Midbrain (tissue), 1 donor: ENCODE data around the gene UACA.

Source experiments
- DNase-seq: peaks from one replicate; lab custom pipeline; 2025; lab: John Stamatoyannopoulos, UW

UACA gene

GRCh38 chr15:70783041-70783440 is 19.7 kb upstream of the UACA start:
- DNase-seq: no peak

- no peak for DNase-seq
Observed at GRCh38 chr15:70781236-70781635, 17.9 kb upstream of the UACA start.

DNA sequence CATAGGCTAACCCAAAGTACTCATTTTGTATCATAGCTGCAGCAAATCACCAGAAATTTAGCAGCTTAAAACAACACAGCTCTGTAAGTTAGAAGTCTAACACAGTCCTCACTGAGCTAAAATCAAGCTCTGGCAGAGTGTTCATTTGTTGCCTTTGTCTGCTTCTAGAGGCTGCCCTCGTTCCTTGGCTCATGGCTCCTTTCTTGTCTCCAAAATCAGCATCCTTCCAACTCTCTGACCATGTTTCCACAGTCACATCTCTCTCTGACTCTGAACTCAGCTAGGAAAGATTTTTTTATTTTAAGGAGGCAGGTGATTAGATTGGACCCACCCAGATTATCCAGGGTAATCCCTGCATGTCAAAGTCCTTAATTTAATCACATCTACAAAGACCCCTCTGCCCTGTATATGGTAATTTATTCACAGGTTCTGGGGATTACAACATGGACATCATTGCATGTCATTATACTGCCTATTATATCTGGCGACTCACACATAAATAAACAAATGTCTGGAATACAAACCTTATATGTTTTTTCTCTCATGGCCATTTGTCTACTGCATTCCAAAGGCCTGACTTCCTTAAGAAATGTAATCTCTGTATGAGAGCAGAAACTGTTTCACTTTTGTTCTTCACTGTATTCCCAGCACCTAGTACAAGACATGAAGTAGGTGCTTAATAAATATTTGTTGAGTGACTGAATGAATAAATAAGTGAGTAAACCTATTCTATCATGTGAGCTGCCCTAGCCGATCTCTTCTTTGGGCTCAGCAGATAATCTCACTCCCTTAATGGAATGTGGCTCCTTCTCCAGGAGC is 15.1 kb upstream of the UACA start:
- no peak for DNase-seq

DNA sequence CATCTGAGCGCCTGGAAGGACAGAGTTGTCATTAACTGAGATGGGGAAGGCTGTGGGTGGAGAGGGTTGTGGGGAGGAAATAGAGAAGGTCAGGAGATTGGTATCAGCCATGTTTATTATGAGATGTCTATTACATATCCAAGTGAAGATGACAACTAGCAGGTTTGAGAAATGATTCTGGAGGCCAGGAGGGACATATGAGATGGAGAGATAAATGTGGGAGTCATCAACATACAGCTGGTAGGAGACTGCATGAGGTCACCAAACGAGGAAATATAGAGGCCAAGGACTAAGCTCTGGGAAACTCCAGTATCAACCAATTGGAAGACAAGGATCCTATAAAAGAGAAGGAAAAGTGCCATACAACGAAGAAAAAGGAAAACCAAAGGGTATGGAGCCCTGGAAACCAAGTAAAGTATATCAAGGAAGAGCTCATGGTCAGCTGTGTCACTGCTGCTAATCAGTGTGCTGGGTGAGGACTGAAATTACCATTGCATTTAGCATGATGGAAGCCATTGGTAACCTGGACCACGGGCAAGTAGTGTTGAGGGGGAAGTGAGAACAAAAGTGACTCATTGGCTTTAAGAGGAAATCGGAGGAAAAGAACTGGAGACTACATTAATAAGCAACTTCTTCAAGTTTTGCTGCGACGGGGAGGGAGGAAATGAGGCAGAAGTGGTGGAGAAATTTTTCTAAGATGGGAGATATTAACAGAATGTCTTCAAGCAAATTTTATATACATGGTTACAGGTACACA is 14.0 kb upstream of the UACA start:
- no peak for DNase-seq

GRCh38 chr15:70775160-70775559 is 11.8 kb upstream of the UACA start:
- no peak for DNase-seq

DNA sequence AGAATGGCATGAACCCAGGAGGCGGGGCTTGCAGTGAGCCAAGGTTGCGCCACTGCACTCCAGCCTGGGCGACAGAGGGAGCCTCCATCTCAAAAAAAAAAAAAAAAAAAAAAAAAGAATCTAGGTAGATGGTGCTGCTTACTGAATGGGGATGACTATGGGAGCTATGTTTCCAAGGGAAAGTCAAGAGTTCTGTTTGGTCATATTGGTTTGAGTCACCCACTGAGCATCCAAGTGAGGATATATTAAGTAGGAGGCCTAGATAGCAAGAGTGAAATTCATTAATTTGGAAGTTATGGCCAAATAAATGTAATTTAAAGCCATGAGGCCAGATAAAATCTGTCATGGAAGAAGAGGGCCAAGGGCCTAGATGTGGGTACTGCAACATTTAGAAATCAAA is 9.0 kb upstream of the UACA start:
- DNase-seq: no peak

DNA sequence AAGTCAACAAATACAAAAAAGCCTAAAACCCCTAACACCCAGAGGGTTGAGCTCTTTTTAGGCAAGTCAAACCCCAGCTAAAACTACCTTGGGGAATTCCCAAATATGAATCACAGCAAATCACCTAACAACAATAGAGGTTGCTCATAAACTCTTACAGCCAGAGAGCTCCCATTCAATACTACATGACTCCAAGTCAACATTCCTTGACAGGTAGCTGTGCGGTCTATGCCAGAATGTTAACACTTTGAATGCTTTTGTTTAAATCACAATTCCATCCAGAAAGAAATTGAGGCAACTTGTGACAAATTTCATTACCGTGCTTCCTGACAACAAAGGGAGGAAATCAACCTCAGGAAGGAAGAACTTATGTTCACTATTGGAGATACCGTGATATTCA is 7.5 kb upstream of the UACA start:
- no peak for DNase-seq

DNA sequence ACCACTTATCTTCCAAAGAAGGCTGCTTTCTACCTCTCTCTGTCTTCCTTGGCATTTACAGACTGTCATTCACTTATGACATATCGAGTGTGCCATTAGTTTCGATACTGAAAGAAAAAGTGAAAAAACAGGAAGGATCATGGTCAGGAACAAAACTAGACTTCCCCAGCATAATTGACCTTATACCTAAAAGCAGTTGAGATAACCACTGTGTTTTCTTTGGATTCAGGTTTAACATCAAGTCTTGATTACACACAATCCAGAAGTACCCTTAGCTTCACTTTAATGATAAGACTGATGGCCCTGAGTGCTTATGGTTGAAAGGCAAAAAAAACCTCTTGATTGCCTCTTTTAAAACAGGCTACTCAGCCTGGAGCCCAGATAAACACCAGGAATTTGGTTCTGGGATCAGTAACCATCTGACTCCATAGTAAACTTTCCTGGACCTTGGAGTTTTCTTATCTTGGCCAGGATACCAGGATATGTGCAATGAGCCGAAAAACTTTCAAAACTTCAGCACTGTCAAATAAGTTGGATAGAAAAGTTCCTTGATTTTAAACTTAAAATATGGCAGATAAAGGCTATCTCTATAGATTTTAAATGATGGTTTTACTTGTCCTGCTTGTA is 5.0 kb upstream of the UACA start:
- no peak for DNase-seq

DNA sequence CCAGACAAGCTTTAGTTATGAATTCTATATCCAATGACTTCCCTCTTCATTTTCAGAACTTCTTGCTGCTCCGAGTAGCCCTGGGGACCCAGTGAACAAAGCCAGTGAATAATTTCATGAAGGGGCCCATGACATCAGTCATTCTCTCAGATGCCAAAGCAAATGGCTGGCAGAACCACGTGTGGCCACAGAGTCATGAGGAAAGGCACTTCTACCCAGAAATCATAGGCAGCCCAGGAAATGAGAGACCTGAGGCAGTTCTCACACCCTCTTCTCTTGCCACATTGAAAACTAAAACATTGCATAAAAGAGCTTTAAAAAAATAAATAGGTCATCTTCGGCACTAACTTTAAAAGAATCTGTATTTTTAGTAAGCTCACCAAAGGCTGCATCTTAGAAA is 4.3 kb upstream of the UACA start:
- DNase-seq: no peak

GRCh38 chr15:70766597-70766996 is 3.2 kb upstream of the UACA start:
- no peak for DNase-seq

DNA sequence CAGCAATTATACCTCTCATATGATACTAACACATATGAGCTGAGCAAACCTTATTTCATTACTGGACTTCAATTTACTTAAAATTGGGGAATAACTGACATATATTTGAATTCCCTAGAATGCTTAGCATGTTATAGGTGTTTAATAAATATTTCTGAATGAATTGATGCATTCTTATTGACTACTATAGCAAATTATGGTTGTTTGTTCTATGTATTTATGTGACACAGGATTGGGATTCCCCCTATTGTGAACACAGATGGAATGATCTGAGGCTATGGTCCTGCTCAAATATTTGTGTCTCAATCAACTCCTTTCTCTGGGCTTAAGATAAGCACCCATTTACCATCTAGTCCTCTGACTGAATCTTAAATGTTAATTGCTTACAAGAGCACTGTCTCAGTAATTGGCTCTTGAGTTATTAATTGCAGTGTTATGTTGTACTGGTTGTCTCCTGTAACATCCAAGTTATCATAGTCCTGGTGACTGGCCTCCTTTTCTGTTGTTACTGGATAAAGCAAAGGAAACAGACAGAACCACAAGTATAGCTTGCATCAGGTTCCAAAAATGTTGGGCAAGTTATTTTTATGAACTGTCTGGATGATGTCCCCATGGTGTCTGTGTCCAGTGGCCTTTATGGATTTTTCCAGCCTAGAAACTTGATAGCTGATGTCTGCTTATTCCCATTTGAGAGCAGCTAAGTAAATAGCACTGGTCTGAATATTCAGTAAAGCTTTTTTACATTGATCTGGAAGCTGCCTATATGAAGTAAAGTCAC is 2.3 kb upstream of the UACA start:
- DNase-seq: no peak

GRCh38 chr15:70763950-70764730 is 782 bp upstream of the UACA start:
- no peak for DNase-seq

DNA sequence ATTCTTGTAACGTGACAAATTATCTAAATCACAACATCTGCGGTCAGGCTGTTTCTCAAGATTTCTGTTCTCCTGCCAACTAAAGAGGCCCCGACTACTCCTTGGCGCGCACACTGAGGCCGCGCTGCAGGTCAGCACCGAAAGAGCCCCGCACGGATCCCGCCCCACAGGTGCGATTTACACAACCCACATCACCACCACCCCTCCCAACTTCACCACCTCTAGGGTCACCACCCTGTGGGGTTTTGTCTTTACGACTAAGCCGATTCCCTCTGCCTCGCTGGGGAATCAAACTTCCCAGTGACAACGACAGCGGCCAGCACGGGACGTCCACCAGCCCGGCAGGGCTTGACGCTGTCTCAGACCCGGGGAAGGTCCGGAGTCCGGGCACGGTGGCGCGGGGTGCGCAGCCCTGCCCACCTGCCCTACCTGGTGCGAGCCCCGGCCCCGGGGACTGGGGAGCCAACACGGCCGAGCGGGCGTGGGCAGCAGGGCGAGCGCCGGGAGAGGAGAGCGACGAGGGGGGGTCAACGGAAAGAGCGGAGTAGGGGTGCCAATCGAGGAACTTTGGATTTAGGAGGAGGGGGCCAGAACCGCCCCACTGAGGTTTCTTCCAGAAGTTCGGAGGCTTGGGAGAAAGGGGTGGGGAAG is 764 bp downstream of the UACA start:
- no peak for DNase-seq

DNA sequence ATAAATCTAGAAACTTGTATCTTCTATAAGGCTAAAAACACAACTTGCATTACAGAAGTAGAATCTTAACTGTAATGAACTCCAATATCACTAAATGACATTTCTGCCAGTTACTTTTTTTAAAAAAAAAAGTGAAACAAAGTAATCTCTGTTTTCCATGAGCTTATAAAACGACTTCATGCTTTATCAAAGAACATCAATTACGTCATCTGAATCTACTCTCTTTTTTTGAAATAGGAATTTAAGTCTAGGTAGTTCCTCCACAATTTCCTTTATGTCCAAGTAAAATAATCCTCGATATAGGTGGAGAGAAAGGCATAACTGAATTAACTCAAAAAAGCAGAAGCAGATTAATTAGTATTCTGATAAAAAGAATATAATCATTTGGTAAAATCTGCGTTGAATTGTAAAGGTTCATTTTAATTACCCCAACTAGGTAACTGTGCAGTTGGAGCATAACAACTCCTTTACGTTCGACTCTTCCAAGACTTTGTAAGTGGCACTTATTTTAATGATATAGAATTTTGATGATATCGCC is 1.4 kb downstream of the UACA start:
- DNase-seq: no peak

DNA sequence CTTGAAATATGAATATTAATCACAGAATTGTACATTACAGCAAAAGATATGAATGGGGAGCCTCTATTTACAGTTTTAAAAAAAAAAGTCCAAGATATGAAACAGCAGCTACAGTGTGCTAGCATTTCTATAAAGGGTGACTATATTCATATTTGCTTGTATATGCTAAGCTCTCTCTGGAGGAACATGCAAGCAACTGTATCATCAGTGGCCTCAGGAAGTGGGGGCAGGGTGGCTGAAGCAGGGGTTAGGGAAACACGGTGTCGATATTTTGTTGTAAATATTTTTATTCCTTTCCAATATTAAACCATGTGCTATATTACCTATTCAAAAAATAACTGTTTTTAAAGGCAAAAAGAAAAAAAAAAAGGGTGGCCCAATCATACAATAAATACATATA is 2.3 kb downstream of the UACA start:
- DNase-seq: no peak

DNA sequence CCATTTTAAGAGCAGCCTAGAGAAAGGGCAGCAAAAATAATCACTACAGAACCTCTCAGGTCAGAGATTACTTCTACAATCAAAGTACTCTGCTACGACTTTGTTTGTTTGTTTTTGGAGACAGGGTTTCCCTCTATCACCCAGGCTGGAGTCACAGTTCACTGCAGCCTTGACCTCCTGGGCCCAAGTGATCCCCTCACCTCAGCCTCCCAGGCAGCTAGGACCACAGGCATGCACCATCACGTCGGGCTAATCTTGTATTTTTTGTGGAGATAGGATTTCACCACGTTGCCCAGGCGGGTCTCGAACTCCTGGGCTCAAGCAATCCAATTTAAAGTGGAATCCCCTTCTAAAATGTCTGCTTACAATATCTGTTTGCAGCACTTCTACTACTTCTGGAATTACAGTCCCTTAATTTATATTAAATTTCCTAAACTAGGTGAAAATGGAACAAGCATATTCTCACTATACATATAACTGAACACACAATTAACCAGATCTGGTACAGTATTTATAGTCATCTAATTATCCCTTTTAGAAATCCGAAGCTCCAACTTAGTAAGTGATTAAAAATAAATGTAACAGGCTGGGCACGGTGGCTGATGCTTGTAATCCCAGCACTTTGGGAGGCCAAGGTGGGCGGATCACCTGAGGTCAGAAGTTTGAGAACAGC is 4.4 kb downstream of the UACA start:
- no peak for DNase-seq

DNA sequence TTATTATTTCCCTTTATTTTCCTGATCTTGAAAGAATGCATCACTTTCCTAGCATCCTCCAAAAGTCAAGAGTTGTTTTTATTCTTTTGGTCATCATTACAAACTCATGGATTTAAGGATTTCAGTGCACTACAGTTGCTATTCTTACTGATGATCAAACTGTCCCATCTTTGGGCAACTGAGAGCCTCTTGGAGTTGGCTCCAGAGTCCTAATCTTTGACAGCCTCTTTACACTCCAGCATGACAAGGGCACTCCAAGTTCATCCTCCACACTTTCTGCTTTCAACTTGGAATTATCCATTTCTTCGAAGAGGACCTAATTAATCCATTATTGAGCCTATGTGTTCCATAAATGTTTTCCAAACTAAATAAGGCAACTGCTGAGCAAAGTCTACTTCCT is 5.7 kb downstream of the UACA start:
- no peak for DNase-seq

GRCh38 chr15:70754862-70755261 is 8.5 kb downstream of the UACA start:
- no peak for DNase-seq

DNA sequence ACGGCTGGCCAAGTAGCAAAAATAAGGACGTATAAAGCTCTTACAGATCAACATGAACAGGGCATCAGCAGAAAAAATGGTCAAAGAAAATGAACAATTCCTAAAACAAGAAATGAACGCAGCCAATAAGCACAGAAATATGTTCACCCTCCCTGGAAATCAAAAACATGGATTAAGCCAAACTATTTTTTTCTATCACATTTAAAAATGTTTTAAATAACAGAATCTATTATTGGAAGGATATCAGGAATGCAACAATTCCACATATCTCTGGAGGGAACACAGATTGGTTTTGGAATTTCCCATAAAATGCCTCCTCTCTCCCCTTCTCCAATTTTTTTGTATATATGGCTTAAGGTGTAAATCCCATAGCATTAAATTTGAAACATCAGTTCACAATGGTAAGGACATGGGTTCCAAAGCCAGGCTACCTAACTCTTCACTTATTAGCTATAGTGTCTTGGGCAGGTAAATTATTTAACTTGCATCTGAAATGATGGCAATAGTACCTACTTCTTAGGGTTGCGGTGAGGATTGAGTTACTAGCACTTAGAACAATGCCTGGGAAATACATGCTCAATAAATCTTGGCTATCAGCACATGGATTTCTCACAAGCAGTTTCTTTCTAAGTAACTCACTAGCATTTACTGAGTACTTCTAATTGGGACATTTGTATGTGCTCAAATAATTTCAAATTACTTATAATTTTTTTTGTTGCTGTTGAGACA is 10.1 kb downstream of the UACA start:
- DNase-seq: no peak
